Hepatocyte (in vitro differentiated cells): ENCODE measurements around the gene MRGPRE.

Source experiments
- CTCF ChIP-seq: fragments of 200-600 bp; sonication (generic); IDR thresholded peaks from 2 replicates; pipeline ENCODE4 v1.5.1; 2016; ENCODE audit warnings: antibody characterized with exemption, mild to moderate bottlenecking; ENCODE audit not compliant: poor library complexity
- EZH2phosphoT487 ChIP-seq: fragments of 200-600 bp; sonication (generic); IDR thresholded peaks from one replicate; pipeline ENCODE4 v1.6.1; 2018; ENCODE audit warnings: antibody characterized with exemption, mild to moderate bottlenecking, low read depth, moderate library complexity; ENCODE audit not compliant: unreplicated experiment, severe bottlenecking

- TF ChIP-seq CTCF (no peak), EZH2phosphoT487 (no peak)
Measured at GRCh38 chr11:3221408-3222002, 10.7 kb downstream of the MRGPRE start.
